ENCODE measurements around the gene RUNX3.

- TF ChIP-seq POLR2A (IDR thresholded peaks at IDR 0.05) (no peak), CTCF (IDR thresholded peaks at IDR 0.05) (no peak)
Observed at GRCh38 chr1:24856787-24857506, 73.1 kb downstream of the RUNX3 start.
